NCI-H2107 treated with DMSO at 0.1 percent for 48 hours (cell line): ENCODE results near the gene CDCP2.
"Not testable (repeated sequence)": the region's sequence is repeated elsewhere in the genome, so short reads cannot be mapped to it uniquely, and the experiment has no call there.

Experiments used
- DNase-seq: peaks from one replicate; lab custom pipeline; 2025; ENCODE audit not compliant: unreplicated experiment; lab: John Stamatoyannopoulos, UW

The CDCP2 gene

GRCh38 chr1:54117815-54118563 lies 34.8 kb downstream of the CDCP2 start:
- DNase-seq: no peak

- DNase-seq: no peak
These were observed 37.3 kb downstream of the CDCP2 start for GRCh38 chr1:54115520-54115919.

- no peak for DNase-seq
These were observed 37.8 kb downstream of the CDCP2 start for GRCh38 chr1:54114955-54115354.

GRCh38 chr1:54114001-54114400 lies 38.8 kb downstream of the CDCP2 start:
- DNase-seq: no peak

- no peak for DNase-seq
These were observed 40.0 kb downstream of the CDCP2 start for GRCh38 chr1:54112705-54113368.

GRCh38 chr1:54112027-54112426 lies 40.8 kb downstream of the CDCP2 start:
- no peak for DNase-seq

- no peak for DNase-seq
These were observed 41.2 kb downstream of the CDCP2 start for GRCh38 chr1:54111624-54112023.

- DNase-seq: no peak
These were observed 41.8 kb downstream of the CDCP2 start for GRCh38 chr1:54110996-54111395.

GRCh38 chr1:54109129-54110090 lies 43.4 kb downstream of the CDCP2 start:
- DNase-seq: no peak

GRCh38 chr1:54108156-54108555 lies 44.6 kb downstream of the CDCP2 start:
- DNase-seq: no peak

GRCh38 chr1:54107131-54107530 lies 45.7 kb downstream of the CDCP2 start:
- DNase-seq: no peak

- DNase-seq: no peak
These were observed 47.0 kb downstream of the CDCP2 start for GRCh38 chr1:54105736-54106269.

GRCh38 chr1:54105080-54105479 lies 47.7 kb downstream of the CDCP2 start:
- DNase-seq: no peak

- not testable (repeated sequence) for DNase-seq
These were observed 48.2 kb downstream of the CDCP2 start for GRCh38 chr1:54104613-54105012.

GRCh38 chr1:54103414-54103813 lies 49.4 kb downstream of the CDCP2 start:
- DNase-seq: no peak

- no peak for DNase-seq
These were observed 52.3 kb downstream of the CDCP2 start for GRCh38 chr1:54100500-54100899.

- DNase-seq: no peak
These were observed 53.7 kb downstream of the CDCP2 start for GRCh38 chr1:54099061-54099610.

- DNase-seq: no peak
These were observed 55.9 kb downstream of the CDCP2 start for GRCh38 chr1:54096877-54097240.

GRCh38 chr1:54096227-54096876 lies 56.4 kb downstream of the CDCP2 start:
- DNase-seq: no peak

- no peak for DNase-seq
These were observed 57.1 kb downstream of the CDCP2 start for GRCh38 chr1:54095546-54096226.
